22Rv1 (cell line): Measurements from ENCODE around the gene PCDHGA11.

Experiments
- CTCF ChIP-seq: fragments of 450-650 bp; IDR thresholded peaks from 2 replicates; pipeline ENCODE4 v1.5.1; 2017; ENCODE audit warnings: mild to moderate bottlenecking
- ZFX ChIP-seq: fragments of 450-650 bp; IDR thresholded peaks from 2 replicates; pipeline ENCODE4 v1.6.1; 2017; ENCODE audit warnings: antibody characterized with exemption, borderline replicate concordance

- peak; percentile 80 for TF ChIP-seq CTCF
- no peak for TF ChIP-seq ZFX
Observed at GRCh38 chr5:141373673-141374317, 47.1 kb upstream of the PCDHGA11 start, which contains the start of gene PCDHGA6.
